Natural killer cell (primary cell): ENCODE results near the gene TAS2R19. TPM values are rescaled to one million over a fixed set of nuclear protein-coding genes. Genes with fewer than 3 reads are reported as not detected.
A peak's percentile ranks its signal among the peaks of the same experiment; 100 is the strongest.

Experiments
- ATAC-seq, 3 donors: fragments of 150-1000 bp in 2 of 3; fragments of 200-7000 bp in 1 of 3; cut with Tn5 transposase; 1 replicate in 1 of 3; 2 replicates in 2 of 3; pipeline ENCODE4 v1.10.0; 2021; ENCODE audit warnings: mild to moderate bottlenecking in 2 of 3, moderate library complexity in 2 of 3
- DNase-seq, 2 donors: peaks; one replicate each; pipeline versions ENCODE4 v3.0.0 to v3.0.0-alpha.2; 2013 to 2021; ENCODE audit warnings: mixed read lengths in 1 of 2
- H3K27ac ChIP-seq: one replicate; pipeline ENCODE4 v1.5.1; 2013; ENCODE audit warnings: mild to moderate bottlenecking, low read length
- H3K27me3 ChIP-seq: one replicate; pipeline ENCODE4 v1.6.1; 2013; ENCODE audit warnings: low read length; ENCODE audit not compliant: control insufficient read depth, insufficient read depth
- H3K36me3 ChIP-seq: one replicate; pipeline ENCODE4 v1.6.1; 2013; ENCODE audit warnings: low read length; ENCODE audit not compliant: control insufficient read depth, insufficient read depth
- H3K4me1 ChIP-seq: one replicate; pipeline ENCODE4 v1.6.1; 2013; ENCODE audit warnings: low read length; ENCODE audit not compliant: control insufficient read depth, insufficient read depth
- H3K4me3 ChIP-seq: one replicate; pipeline ENCODE4 v1.5.1; 2013; ENCODE audit warnings: low read length
- H3K9me3 ChIP-seq: one replicate; pipeline ENCODE4 v1.6.1; 2013; ENCODE audit warnings: low read length; ENCODE audit not compliant: control insufficient read depth, insufficient read depth
- H3K27ac Mint-ChIP-seq, 2 donors: one replicate each; pipeline ENCODE4 v1.8.0; 2022; ENCODE audit warnings: mild to moderate bottlenecking in 2 of 2, mixed read lengths in 2 of 2, moderate library complexity in 1 of 2
- H3K27me3 Mint-ChIP-seq, 2 donors: one replicate each; pipeline ENCODE4 v1.8.0; 2022; ENCODE audit warnings: low read depth in 2 of 2, mixed read lengths in 2 of 2
- H3K36me3 Mint-ChIP-seq: one replicate; pipeline ENCODE4 v1.8.0; 2022; ENCODE audit warnings: mixed read lengths
- H3K4me1 Mint-ChIP-seq, 2 donors: one replicate each; pipeline ENCODE4 v1.8.0; 2022; ENCODE audit warnings: mixed read lengths in 2 of 2
- H3K4me3 Mint-ChIP-seq: one replicate; pipeline ENCODE4 v1.8.0; 2022; ENCODE audit warnings: mild to moderate bottlenecking, moderate library complexity, mixed read lengths
- H3K9me3 Mint-ChIP-seq, 2 donors: one replicate each; pipeline ENCODE4 v1.8.0; 2022; ENCODE audit warnings: mixed read lengths in 2 of 2
- WGBS: methylation state at CpG from one replicate; pipeline ENCODE4 v1.1.7; 2013; ENCODE audit warnings: missing lambda C conversion rate; ENCODE audit not compliant: insufficient coverage; 5-methylcytosine and 5-hydroxymethylcytosine counted together
- intact Hi-C: fragments of 100-400 bp; cut with micrococcal nuclease; formaldehyde crosslinking; loops from one replicate; pipeline ENCODE4 v1.14.2; 2022
- total RNA-seq, 4 donors: library from RNA; stranded (reverse); fragments of 120-200 nt in 1 of 4; gene quantifications; one replicate each; pipeline versions ENCODE4 v1.2.3 to v1.2.4, GENCODE V29; 2013 to 2022
- TF ChIP-seq, protein P1 (sequence below): fragments of 200-600 bp; IDR thresholded peaks from one replicate; pipeline ENCODE4 v1.8.0; 2022; ENCODE audit warnings: antibody characterized with exemption

The TAS2R19 gene
- total RNA-seq, 3 donors from 2014 or later (not counting 1 experiment from before 2014, with no cell fraction given), result 2.9 to 4.1 (median 3.8) TPM

DNA sequence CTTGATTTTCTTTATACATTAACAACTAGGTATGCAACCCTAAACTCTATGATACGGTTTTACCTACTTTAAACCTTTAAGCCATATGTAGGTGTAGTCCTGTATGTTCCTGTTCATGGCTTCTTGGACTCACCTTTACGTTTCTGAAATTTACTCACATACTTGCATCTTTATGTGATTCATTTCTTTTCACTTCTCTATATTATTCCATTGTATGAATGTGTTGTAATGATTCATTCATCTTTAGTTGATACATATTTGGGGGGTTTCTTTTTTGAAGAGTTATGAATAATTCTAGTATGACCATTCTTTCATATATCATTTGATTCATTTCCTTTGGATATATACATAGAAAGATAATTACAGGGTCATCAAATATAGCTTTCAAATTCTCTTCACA, 33.3 kb downstream of the TAS2R19 start:
- Histone ChIP-seq H3K27ac (no peak overlapping the region), H3K27me3 (no peaks in the 10 kb centered on the region), H3K4me1 (no peaks in the 10 kb centered on the region), H3K36me3 (peaks cover 3% of the 10 kb centered on the region), H3K9me3 (no peaks in the 10 kb centered on the region), H3K4me3 (no peak overlapping the region)
- Mint-ChIP-seq H3K4me3 (no peak overlapping the region), H3K27me3 (peaks cover 22 to 27% of the 10 kb centered on the region in 2 donors), H3K4me1 (peaks cover 6 to 7% of the 10 kb centered on the region in 2 donors), H3K9me3 (no peaks in the 10 kb centered on the region), H3K27ac (no peak overlapping the region), H3K36me3 (peaks cover 10% of the 10 kb centered on the region)
- TF ChIP-seq, protein P1, sequence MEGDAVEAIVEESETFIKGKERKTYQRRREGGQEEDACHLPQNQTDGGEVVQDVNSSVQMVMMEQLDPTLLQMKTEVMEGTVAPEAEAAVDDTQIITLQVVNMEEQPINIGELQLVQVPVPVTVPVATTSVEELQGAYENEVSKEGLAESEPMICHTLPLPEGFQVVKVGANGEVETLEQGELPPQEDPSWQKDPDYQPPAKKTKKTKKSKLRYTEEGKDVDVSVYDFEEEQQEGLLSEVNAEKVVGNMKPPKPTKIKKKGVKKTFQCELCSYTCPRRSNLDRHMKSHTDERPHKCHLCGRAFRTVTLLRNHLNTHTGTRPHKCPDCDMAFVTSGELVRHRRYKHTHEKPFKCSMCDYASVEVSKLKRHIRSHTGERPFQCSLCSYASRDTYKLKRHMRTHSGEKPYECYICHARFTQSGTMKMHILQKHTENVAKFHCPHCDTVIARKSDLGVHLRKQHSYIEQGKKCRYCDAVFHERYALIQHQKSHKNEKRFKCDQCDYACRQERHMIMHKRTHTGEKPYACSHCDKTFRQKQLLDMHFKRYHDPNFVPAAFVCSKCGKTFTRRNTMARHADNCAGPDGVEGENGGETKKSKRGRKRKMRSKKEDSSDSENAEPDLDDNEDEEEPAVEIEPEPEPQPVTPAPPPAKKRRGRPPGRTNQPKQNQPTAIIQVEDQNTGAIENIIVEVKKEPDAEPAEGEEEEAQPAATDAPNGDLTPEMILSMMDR, result no peak
- intact Hi-C loops, result no loop called here
- 83% methylated on average over 1 of the region's 2 CpGs for WGBS
- ATAC-seq, result no peak
- no peak for DNase-seq

DNA sequence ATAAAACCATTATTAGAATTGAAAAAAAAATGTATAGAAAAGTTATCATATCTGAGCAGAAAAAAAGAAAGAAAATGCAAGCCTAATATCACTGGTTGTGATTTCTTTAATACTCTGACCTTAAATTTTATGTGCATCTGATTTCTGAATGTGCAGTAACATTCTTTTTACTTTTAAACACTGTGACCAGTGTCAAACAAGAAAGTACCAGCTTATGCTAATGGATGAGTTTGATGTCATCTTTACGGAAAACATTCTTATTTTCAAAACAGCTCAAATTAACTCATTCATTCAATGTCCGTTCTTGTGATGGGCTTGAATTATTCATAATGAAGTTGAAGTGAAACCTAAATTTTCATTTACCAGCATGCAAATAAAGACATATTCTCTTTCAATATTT, 35.6 kb downstream of the TAS2R19 start, which contains the start of gene TAS2R50:
TAS2R50 (minus strand) TSS at position 101 of the 400 bp plus-strand sequence; CDS start at position 49, 52 bp downstream.
- no peak within 1 kb of the TSS for H3K27ac ChIP-seq
- Mint-ChIP-seq H3K27me3 (peaks cover 26 to 35% of the 10 kb centered on the region in 2 donors), H3K4me3 (no peak within 1 kb of the TSS), H3K4me1 (peaks cover 17 to 24% of the 10 kb centered on the region in 2 donors), H3K9me3 (no peaks in the 10 kb centered on the region), H3K36me3 (peaks cover 10% of the 10 kb centered on the region), H3K27ac (no peak within 1 kb of the TSS)
- ATAC-seq, result no peak
- no peaks in the 10 kb centered on the region for H3K9me3 ChIP-seq
- peaks cover 10% of the 10 kb centered on the region for H3K4me1 ChIP-seq
- no CpG with 5 or more reads among the region's 2 CpGs for WGBS
- intact Hi-C loops, result no loop called here
- no peak for DNase-seq
- TF ChIP-seq, protein P1, result no peak
- no peaks in the 10 kb centered on the region for H3K27me3 ChIP-seq
- H3K36me3 ChIP-seq, result no peaks in the 10 kb centered on the region
- H3K4me3 ChIP-seq, result no peak within 1 kb of the TSS

DNA sequence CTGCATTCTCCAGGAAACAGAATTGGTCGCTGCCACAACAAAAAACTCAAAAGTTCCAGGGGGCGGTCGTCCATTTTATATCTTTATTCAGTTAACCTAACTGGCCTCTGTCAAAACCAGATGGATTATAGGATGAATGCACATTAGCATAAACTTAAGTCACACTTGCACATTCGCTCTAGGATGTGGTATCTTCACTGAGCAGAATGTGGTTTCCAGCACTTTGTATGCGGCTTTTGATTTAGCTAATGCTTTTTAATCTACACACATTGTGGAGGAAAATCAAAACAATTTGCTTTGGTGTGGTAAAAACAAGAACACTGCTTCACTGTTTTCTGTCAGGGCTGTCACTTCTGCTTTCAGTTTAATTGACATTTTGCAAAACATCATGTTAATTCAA, 40.2 kb downstream of the TAS2R19 start:
- Histone ChIP-seq H3K27me3 (peaks cover 15% of the 10 kb centered on the region), H3K4me1 (peaks cover 15% of the 10 kb centered on the region), H3K4me3 (no peak overlapping the region), H3K36me3 (no peaks in the 10 kb centered on the region), H3K27ac (no peak overlapping the region), H3K9me3 (no peaks in the 10 kb centered on the region)
- peaks cover 8% of the 10 kb centered on the region for H3K36me3 Mint-ChIP-seq
- no peaks in the 10 kb centered on the region for H3K9me3 Mint-ChIP-seq
- TF ChIP-seq, protein P1, result no peak
- peak in 1 of 2 donors; percentile 82 for DNase-seq
- intact Hi-C loops, result loop anchor here (2.0 kb wide), 1 partner anchor 189 kb away; the partner anchor contains the start of gene SMIM10L1
- 13% methylated on average over 5 of the region's 5 CpGs for WGBS
- peaks cover 31 to 35% of the 10 kb centered on the region in 2 donors for H3K4me1 Mint-ChIP-seq
- ATAC-seq, result peak; percentile 72 to 97 (median 81)
- no peak overlapping the region for H3K27ac Mint-ChIP-seq
- peaks cover 47 to 60% of the 10 kb centered on the region in 2 donors for H3K27me3 Mint-ChIP-seq
- peak overlapping the region; percentile 55 for H3K4me3 Mint-ChIP-seq

DNA sequence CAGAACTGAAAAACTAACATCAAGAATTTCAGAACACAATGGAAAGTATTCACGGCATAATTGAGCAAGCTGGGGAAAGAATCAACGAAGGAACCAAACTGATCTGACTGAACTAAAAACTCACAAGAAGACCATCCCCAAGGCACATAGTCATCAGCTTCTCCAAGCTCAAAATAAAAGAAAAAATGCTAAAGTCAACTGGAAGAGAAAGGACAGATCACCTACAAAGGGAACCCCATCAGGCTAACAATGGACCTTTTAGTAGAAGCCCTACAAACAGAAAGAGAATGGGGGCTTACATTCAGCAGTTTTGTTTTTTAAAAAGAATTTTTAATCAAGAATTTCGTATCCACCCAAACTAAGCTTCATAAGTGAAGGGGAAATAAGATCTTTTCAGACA, 47.5 kb downstream of the TAS2R19 start:
- H3K9me3 Mint-ChIP-seq, result no peaks in the 10 kb centered on the region
- H3K27me3 ChIP-seq, result peaks cover 8% of the 10 kb centered on the region
- no peak for DNase-seq
- intact Hi-C loops, result no loop called here
- no peak for ATAC-seq
- peaks cover 19 to 20% of the 10 kb centered on the region in 2 donors for H3K4me1 Mint-ChIP-seq
- H3K4me1 ChIP-seq, result no peaks in the 10 kb centered on the region
- H3K9me3 ChIP-seq, result no peaks in the 10 kb centered on the region
- WGBS, result 100% methylated on average over 2 of the region's 3 CpGs
- no peak overlapping the region for H3K27ac ChIP-seq
- no peak overlapping the region for H3K27ac Mint-ChIP-seq
- peaks cover 50 to 59% of the 10 kb centered on the region in 2 donors for H3K27me3 Mint-ChIP-seq
- TF ChIP-seq, protein P1, result no peak
- peaks cover 13% of the 10 kb centered on the region for H3K36me3 Mint-ChIP-seq
- H3K36me3 ChIP-seq, result no peaks in the 10 kb centered on the region
- H3K4me3 Mint-ChIP-seq, result no peak overlapping the region
- H3K4me3 ChIP-seq, result no peak overlapping the region
